HepG2 (cell line): ENCODE results near the gene HSD11B2. TPM values are rescaled to one million over a fixed set of nuclear protein-coding genes. Genes with fewer than 3 reads are reported as not detected.

Experiments
- DR1 ChIP-seq: sonication (generic); formaldehyde crosslinking; IDR thresholded peaks from 2 replicates; pipeline ENCODE4 v1.8.0; 2021; ENCODE audit warnings: mild to moderate bottlenecking, missing genetic modification reagents, inconsistent platforms
- FOXO1 ChIP-seq: sonication (generic); formaldehyde crosslinking; IDR thresholded peaks from 2 replicates; pipeline ENCODE4 v1.4.0; 2020; ENCODE audit warnings: missing genetic modification reagents
- NR2F6 ChIP-seq, 2 experiments: IDR thresholded peaks; 2 replicates each; pipeline ENCODE4 v1.6.1; 2016; ENCODE audit warnings: antibody characterized with exemption in 1 of 2, mild to moderate bottlenecking in 1 of 2
- PAF1 ChIP-seq: IDR thresholded peaks from 2 replicates; pipeline ENCODE4 v1.6.1; 2016; ENCODE audit warnings: missing genetic modification reagents, missing compliant biosample characterization
- POLR2A ChIP-seq, 2 experiments: IDR thresholded peaks; 2 replicates each; pipeline ENCODE4 v1.6.1; 2011; ENCODE audit warnings: low read depth in 2 of 2, low read length in 2 of 2, mild to moderate bottlenecking in 1 of 2, moderate library complexity in 1 of 2; ENCODE audit not compliant: insufficient read depth in 1 of 2
- PPARG ChIP-seq: conservative IDR thresholded peaks from 2 replicates; pipeline ENCODE4 v1.6.1; 2016; ENCODE audit warnings: missing biosample characterization, missing genetic modification reagents
- RCOR2 ChIP-seq: IDR thresholded peaks from 2 replicates; pipeline ENCODE4 v1.6.1; 2016; ENCODE audit warnings: missing biosample characterization, missing genetic modification reagents
- SMARCC2 ChIP-seq: fragments of 450-650 bp; IDR thresholded peaks from 2 replicates; pipeline ENCODE4 v1.6.1; 2017; ENCODE audit warnings: antibody characterized with exemption, mild to moderate bottlenecking
- TSC22D2 ChIP-seq: sonication (generic); formaldehyde crosslinking; IDR thresholded peaks from 2 replicates; pipeline ENCODE4 v1.5.1; 2020; ENCODE audit warnings: missing genetic modification reagents, mild to moderate bottlenecking, borderline replicate concordance
- ZBTB1 ChIP-seq: sonication (generic); formaldehyde crosslinking; IDR thresholded peaks from 2 replicates; pipeline ENCODE4 v1.4.0; 2020; ENCODE audit warnings: missing genetic modification reagents, borderline replicate concordance
- ZMAT3 ChIP-seq: sonication (generic); formaldehyde crosslinking; conservative IDR thresholded peaks from 2 replicates; pipeline ENCODE4 v1.7.0; 2021; ENCODE audit warnings: missing genetic modification reagents
- ZNF326 ChIP-seq: sonication (generic); formaldehyde crosslinking; IDR thresholded peaks from 2 replicates; pipeline ENCODE4 v1.4.0; 2020; ENCODE audit warnings: missing genetic modification reagents, borderline replicate concordance
- ZNF572 ChIP-seq: sonication (generic); formaldehyde crosslinking; IDR thresholded peaks from 2 replicates; pipeline ENCODE4 v1.5.1; 2020; ENCODE audit warnings: mild to moderate bottlenecking, missing genetic modification reagents
- ZNF772 ChIP-seq: sonication (generic); formaldehyde crosslinking; IDR thresholded peaks from 2 replicates; pipeline ENCODE4 v1.5.0; 2020; ENCODE audit warnings: mild to moderate bottlenecking, missing genetic modification reagents
- polyA plus RNA-seq, 8 experiments: library from polyadenylated mRNA; depleted of rRNA in 3 of 8; stranded (reverse) in 7 of 8; unstranded in 1 of 8; fragments of >200 nt; fragmentation: Illumina TruSeq in 4 of 8; extraction: Trizol in 4 of 8; gene quantifications; 2 replicates each; pipeline versions ENCODE4 v1.2.1 to v1.2.3, GENCODE V29; 2011 to 2016; ENCODE audit warnings: low read depth in 4 of 8, missing spikeins in 1 of 8, mixed read lengths in 1 of 8; ENCODE audit not compliant: insufficient read depth in 1 of 8
- total RNA-seq, 5 experiments: library from RNA; depleted of rRNA; stranded (reverse); fragments of >200 nt; fragmentation: Illumina TruSeq; extraction: Trizol; gene quantifications; 2 replicates each; pipeline ENCODE4 v1.2.3, GENCODE V29; 2016; ENCODE audit warnings: low read depth in 1 of 5
- TF ChIP-seq, protein P1 (sequence below): IDR thresholded peaks from 2 replicates; pipeline ENCODE4 v1.6.1; 2016; ENCODE audit warnings: low read depth, borderline replicate concordance
- TF ChIP-seq, protein P2 (sequence below): sonication (generic); formaldehyde crosslinking; IDR thresholded peaks from 2 replicates; pipeline ENCODE4 v1.4.0; 2020; ENCODE audit warnings: missing genetic modification reagents
- TF ChIP-seq, protein P3 (sequence below): sonication (generic); formaldehyde crosslinking; IDR thresholded peaks from 2 replicates; pipeline ENCODE4 v1.4.0; 2020; ENCODE audit warnings: mild to moderate bottlenecking, missing genetic modification reagents
- TF ChIP-seq, protein P4 (sequence below): sonication (generic); formaldehyde crosslinking; IDR thresholded peaks from 2 replicates; pipeline ENCODE4 v1.8.1; 2023; ENCODE audit warnings: mild to moderate bottlenecking, missing genetic modification reagents
- TF ChIP-seq, protein P5 (sequence below): sonication (generic); formaldehyde crosslinking; IDR thresholded peaks from 2 replicates; pipeline ENCODE4 v1.8.0; 2022; ENCODE audit warnings: mild to moderate bottlenecking, missing genetic modification reagents, borderline replicate concordance
- TF ChIP-seq, protein P6 (sequence below): sonication (generic); formaldehyde crosslinking; IDR thresholded peaks from 2 replicates; pipeline ENCODE4 v1.4.0; 2020; ENCODE audit warnings: low read depth, mild to moderate bottlenecking, missing genetic modification reagents

Gene HSD11B2
- total and polyA plus RNA-seq, 2 of the 13 experiments (the other 11 are each of a cell fraction or from before 2014, with no cell fraction given): 8.9 to 13.6 TPM

DNA sequence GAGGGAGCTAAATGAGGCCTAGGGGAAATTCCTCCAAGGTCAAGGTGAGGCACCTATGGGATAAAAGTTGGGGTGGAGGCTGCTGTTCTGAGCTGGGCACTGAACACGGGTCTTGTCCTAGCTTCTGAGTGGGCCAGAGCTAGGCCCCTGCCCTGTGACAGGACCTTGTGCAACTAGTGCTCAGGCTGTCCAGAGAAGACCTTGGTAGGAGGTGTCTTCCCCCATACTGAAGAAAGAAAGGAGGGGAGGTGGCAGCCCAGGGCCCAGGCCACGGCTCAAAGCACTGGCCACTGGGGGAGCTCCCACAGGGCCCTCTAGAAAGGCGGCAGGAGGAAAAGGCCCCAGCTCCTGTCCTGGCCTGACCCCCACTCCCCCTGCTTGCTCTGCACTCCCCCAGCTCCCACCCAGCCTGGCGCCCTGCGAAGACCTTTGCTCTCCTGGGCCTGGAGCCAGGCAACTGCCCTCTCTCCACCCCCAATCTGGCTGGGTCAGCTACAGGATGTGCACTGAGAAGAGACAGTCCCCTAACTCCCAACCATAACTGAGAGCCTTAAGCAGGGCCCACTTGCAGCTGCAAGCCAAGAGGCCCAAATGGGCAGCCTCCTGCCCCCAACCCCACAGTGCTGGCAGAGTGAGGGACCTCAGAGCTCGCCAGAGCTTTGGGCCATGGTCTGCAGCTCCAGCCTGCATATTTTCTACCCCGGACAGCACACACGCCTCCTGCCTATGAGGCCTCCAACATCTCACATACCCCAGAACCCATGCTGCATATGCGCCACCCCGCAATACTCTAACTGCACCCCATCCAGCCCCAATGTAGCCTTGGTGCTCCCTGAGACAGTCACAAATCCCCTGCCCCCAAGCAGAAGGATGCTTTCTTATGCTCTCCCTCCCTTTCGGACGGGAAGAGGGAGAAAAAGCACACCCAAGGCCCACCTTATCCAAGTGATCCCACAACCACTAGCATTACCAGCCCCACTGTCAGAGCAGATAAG is 15.3 kb downstream of the HSD11B2 start (continued):
- peak; percentile 98 for TF ChIP-seq PPARG (CRISPR knock-in tag)
- TF ChIP-seq, protein P1, sequence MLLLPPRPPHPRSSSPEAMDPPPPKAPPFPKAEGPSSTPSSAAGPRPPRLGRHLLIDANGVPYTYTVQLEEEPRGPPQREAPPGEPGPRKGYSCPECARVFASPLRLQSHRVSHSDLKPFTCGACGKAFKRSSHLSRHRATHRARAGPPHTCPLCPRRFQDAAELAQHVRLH (CRISPR knock-in tag): 0 out of 2 replicates have a peak, but pooled peaks have one; percentile 24
- TF ChIP-seq TSC22D2 (CRISPR knock-in tag): no peak
- TF ChIP-seq PAF1 (CRISPR knock-in tag): no peak
- TF ChIP-seq ZNF572: no peak
- TF ChIP-seq, protein P2, sequence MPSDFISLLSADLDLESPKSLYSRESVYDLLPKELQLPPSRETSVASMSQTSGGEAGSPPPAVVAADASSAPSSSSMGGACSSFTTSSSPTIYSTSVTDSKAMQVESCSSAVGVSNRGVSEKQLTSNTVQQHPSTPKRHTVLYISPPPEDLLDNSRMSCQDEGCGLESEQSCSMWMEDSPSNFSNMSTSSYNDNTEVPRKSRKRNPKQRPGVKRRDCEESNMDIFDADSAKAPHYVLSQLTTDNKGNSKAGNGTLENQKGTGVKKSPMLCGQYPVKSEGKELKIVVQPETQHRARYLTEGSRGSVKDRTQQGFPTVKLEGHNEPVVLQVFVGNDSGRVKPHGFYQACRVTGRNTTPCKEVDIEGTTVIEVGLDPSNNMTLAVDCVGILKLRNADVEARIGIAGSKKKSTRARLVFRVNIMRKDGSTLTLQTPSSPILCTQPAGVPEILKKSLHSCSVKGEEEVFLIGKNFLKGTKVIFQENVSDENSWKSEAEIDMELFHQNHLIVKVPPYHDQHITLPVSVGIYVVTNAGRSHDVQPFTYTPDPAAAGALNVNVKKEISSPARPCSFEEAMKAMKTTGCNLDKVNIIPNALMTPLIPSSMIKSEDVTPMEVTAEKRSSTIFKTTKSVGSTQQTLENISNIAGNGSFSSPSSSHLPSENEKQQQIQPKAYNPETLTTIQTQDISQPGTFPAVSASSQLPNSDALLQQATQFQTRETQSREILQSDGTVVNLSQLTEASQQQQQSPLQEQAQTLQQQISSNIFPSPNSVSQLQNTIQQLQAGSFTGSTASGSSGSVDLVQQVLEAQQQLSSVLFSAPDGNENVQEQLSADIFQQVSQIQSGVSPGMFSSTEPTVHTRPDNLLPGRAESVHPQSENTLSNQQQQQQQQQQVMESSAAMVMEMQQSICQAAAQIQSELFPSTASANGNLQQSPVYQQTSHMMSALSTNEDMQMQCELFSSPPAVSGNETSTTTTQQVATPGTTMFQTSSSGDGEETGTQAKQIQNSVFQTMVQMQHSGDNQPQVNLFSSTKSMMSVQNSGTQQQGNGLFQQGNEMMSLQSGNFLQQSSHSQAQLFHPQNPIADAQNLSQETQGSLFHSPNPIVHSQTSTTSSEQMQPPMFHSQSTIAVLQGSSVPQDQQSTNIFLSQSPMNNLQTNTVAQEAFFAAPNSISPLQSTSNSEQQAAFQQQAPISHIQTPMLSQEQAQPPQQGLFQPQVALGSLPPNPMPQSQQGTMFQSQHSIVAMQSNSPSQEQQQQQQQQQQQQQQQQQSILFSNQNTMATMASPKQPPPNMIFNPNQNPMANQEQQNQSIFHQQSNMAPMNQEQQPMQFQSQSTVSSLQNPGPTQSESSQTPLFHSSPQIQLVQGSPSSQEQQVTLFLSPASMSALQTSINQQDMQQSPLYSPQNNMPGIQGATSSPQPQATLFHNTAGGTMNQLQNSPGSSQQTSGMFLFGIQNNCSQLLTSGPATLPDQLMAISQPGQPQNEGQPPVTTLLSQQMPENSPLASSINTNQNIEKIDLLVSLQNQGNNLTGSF (CRISPR knock-in tag): no peak
- no peak for TF ChIP-seq FOXO1 (CRISPR knock-in tag)
- TF ChIP-seq, protein P3, sequence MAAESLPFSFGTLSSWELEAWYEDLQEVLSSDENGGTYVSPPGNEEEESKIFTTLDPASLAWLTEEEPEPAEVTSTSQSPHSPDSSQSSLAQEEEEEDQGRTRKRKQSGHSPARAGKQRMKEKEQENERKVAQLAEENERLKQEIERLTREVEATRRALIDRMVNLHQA (CRISPR knock-in tag): no peak
- peak; percentile 54; the same call in 1 of the 2 replicates for TF ChIP-seq DR1 (CRISPR knock-in tag)
- 0 out of 2 replicates have a peak, but pooled peaks have one; percentile 47 for TF ChIP-seq ZNF326 (CRISPR knock-in tag)
- TF ChIP-seq POLR2A (IDR thresholded peaks at IDR 0.05; ENCODE audit: insufficient read depth in 1 of 2, low read depth in 2 of 2, low read length in 2 of 2): peak; percentile 42 to 55; a peak in 2 of 4 replicates
- TF ChIP-seq RCOR2 (CRISPR knock-in tag): no peak
- TF ChIP-seq, protein P4, sequence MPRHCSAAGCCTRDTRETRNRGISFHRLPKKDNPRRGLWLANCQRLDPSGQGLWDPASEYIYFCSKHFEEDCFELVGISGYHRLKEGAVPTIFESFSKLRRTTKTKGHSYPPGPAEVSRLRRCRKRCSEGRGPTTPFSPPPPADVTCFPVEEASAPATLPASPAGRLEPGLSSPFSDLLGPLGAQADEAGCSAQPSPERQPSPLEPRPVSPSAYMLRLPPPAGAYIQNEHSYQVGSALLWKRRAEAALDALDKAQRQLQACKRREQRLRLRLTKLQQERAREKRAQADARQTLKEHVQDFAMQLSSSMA (CRISPR knock-in tag): no peak
- no peak for TF ChIP-seq SMARCC2
- TF ChIP-seq ZMAT3: no peak
- TF ChIP-seq ZNF772: peak; percentile 93
- TF ChIP-seq, protein P5, sequence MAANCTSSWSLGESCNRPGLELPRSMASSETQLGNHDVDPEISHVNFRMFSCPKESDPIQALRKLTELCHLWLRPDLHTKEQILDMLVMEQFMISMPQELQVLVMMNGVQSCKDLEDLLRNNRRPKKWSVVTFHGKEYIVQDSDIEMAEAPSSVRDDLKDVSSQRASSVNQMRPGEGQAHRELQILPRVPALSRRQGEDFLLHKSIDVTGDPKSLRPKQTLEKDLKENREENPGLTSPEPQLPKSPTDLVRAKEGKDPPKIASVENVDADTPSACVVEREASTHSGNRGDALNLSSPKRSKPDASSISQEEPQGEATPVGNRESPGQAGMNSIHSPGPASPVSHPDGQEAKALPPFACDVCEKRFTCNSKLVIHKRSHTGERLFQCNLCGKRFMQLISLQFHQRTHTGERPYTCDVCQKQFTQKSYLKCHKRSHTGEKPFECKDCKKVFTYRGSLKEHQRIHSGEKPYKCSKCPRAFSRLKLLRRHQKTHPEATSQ (CRISPR knock-in tag): 0 out of 2 replicates have a peak, but pooled peaks have one; percentile 25
- no peak for TF ChIP-seq ZBTB1 (CRISPR knock-in tag)
- TF ChIP-seq NR2F6 (IDR thresholded peaks at IDR 0.05): peak; percentile 75
- peak; percentile 84 for TF ChIP-seq NR2F6 (CRISPR knock-in tag; IDR thresholded peaks at IDR 0.05)
- TF ChIP-seq, protein P6, sequence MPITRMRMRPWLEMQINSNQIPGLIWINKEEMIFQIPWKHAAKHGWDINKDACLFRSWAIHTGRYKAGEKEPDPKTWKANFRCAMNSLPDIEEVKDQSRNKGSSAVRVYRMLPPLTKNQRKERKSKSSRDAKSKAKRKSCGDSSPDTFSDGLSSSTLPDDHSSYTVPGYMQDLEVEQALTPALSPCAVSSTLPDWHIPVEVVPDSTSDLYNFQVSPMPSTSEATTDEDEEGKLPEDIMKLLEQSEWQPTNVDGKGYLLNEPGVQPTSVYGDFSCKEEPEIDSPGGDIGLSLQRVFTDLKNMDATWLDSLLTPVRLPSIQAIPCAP (CRISPR knock-in tag): no peak
